Stimulated activated CD4-positive, alpha-beta T cell treated with anti-CD3 and anti-CD28 coated beads, Interleukin-4, amount 100 ng/mL, for 24 hours (primary cell): Measurements from ENCODE around the gene ZDHHC3.

ENCODE experiments used
- DNase-seq: peaks from one replicate; pipeline ENCODE4 v3.0.0-alpha.2; 2020

ZDHHC3 gene, protein sequence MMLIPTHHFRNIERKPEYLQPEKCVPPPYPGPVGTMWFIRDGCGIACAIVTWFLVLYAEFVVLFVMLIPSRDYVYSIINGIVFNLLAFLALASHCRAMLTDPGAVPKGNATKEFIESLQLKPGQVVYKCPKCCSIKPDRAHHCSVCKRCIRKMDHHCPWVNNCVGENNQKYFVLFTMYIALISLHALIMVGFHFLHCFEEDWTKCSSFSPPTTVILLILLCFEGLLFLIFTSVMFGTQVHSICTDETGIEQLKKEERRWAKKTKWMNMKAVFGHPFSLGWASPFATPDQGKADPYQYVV

GRCh38 chr3:44976002-44976815 lies at the start of gene ZDHHC3, which contains the start of gene EXOSC7:
Gene ZDHHC3, minus strand, starts transcription at chr3:44976174. Its CDS starts 16,738 bp downstream, at chr3:44959436.
Gene EXOSC7, plus strand, starts transcription at chr3:44976244. Its CDS starts 34 bp downstream, at chr3:44976278.
- DNase-seq: peak; percentile 87

- DNase-seq: no peak
Observed at GRCh38 chr3:45024542-45025255, 48.7 kb upstream of the ZDHHC3 start.

DNA sequence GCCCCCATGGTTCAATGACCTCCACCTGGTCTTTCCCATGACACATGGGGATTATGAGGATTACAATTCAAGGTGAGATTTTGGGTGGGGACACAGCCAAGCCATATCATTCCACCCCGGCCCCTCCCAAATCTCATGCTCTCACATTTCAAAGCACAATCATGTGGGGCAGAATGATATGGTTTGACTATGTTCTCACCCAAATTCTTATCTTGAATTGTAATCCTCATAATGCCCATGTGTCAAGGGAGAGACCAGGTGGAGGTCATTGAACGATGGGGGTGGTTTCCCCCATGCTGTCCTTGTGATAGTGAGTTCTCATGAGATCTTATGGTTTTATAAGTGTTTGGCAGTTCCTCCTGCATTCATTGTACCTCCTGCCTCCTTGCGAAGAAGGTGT lies 47.7 kb upstream of the ZDHHC3 start:
- no peak for DNase-seq

DNA sequence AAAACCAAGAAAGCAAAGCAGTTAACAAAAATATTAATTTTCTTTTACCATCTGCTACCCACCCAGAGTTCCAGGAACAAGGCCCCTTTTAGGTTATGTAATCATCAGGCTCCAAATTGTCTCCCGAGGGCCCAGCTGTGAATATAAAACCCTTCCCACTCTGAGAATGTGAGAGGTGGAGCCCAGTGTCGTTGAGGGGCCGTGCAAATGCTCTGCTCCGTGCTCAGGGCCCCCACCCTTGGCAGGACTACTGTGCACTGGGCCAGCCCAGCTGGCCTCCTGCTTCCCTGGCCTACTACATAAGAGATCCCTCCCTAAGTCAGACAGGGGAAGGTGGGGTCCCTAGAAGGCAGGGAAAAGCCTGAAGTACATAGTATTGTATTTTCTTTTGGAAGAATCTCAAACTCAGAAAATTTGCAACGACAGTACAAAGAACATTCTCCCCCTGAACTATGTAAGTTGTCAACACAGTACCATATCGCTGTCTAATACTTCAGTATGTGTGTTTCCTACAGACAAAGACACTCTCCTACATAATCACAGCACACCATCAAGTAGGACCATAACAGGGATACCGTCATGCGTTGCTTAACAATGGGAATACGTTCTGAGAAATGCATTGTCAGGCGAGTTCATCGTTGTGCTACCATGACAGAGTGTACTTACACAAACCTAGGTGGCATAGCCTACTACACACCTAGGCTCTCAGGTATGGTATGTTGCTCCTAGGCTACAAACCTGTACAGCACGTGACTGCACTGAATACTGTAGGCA lies 45.7 kb upstream of the ZDHHC3 start:
- no peak for DNase-seq

DNA sequence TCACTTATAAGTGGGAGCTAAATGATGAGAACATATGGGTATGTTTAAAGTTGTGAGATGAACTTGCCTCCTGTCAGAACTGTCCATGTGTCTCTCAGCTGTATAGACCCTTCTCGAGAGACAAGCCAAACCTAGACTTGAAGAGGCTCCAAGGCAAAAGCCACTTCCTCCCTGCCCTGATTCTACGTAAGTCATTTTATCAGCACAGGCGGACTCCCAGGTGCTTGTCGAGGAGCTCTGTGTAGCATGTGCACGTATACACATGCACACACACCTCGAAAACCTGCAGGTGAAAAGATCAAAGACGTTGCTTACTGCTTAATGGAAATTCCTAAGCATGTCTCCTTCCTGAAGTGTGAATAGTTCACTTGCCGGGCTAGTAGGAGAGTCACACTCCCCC lies 44.6 kb upstream of the ZDHHC3 start:
- no peak for DNase-seq

DNA sequence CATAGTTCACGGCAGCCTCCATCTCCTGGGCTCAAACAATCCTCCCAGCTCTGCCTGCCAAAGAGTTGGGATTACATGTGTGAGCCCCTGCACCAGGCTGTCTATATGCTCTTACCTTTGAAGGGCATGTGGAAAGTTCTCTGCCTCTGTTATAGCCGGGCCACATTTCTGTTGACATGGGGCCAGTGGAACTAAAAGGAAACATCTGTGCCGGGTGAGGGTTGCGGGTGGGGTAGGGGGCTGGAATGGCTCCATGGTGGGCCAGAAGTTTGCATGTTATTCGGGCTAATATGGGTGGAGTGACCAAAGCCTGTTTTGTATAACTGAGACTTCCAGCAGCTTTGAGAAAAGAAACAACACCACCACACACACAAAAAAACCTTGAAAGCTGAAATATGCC lies 41.8 kb upstream of the ZDHHC3 start:
- DNase-seq: no peak

- DNase-seq: no peak
Observed at GRCh38 chr3:45016916-45017315, 40.9 kb upstream of the ZDHHC3 start.

- no peak for DNase-seq
Observed at GRCh38 chr3:45012577-45012976, 36.6 kb upstream of the ZDHHC3 start.

DNA sequence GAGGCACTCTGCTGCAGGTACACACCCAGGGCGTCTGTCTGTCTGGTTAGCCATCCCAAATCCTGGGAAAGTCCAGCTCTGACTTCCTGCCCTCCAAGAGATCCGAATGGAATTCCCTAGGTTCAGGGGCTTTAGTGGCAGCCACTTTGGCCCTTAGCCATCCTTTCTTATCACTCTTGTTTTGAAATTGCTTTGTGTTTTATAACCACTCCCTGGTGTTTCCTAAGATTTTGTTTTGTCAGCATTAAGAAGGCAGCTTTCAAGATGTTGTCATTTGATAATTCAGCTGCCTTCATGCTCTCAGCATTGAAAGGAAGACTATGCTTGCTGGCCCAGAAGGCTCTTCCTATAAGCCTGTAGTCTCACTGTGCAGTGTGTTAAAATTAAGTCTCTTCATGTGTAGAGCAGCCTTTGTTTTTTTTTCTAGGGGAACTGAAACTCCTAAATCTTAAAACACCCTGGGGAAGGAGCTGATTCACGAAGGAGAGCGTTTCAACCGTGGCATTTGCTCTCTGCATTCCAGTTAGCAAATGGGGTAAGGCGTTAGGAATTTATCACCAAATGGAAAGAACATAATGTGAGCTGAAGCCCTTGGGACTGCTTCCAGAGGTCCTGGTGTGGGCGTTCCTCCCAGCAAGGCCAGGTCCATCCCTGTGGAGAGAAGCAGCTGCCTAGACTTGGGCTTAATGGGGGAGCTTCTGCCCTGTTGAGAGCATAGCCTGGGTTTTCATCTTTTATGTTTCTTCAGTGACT lies 36.0 kb upstream of the ZDHHC3 start:
- no peak for DNase-seq

- DNase-seq: no peak
Observed at GRCh38 chr3:45010811-45011333, 34.9 kb upstream of the ZDHHC3 start.

- DNase-seq: no peak
Observed at GRCh38 chr3:45009868-45010267, 33.9 kb upstream of the ZDHHC3 start.

DNA sequence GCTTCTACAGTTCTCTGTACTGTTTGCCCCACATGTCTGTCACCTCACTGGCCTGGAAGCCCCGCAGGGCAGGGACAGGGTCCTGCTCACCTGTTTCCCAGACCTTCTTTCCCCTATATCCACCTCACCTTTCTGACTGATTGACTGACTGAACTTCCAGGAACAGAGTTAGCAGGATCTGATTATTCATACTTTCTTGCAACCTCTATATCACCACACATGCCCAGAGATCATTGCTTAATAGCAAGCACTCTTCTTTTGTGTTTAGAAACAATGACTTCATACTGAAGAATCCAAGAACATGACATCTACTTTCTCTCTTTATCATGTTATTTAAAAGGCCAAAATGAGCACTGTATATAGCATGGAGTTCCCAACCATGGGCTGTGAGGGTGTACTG lies 32.1 kb upstream of the ZDHHC3 start:
- DNase-seq: no peak

GRCh38 chr3:45007091-45007490 lies 31.1 kb upstream of the ZDHHC3 start:
- no peak for DNase-seq

DNA sequence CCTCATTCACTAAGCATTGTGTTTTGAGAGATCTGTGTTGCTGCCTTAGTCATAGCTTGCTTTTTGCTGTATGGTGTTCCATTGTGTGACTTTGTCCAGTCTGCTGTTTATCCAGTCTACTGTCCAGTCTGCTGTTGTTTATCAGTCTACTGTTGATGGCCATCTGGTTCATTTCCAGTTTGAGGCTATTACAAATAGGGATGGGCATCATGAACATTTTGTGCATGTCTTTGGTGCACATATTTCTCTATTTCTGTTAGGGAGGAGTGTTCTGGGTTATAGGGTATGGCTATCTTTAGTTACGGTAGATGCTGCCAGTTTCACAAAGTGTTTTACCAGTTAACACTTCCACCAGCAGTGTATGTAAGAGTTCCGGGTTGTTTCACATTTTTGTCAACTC lies 27.9 kb upstream of the ZDHHC3 start:
- no peak for DNase-seq

DNA sequence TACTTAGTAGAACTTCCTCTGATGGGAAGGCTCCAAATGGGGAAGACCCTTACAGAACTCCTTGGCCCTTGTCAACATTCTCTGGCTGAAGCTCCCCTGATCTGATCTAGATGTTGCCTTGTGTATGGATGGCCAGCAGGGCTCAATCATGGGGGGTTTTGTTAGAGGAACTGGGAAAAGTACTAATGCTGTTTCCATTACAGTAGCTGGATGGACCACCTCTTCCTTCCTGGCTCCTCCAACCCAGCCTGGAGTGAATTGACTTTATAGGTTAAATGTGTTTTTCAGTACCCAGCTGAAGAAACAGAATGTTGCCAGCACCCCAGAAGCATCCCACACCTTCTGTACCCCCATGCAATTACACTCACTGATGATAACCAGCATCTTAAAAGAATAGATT lies 27.4 kb upstream of the ZDHHC3 start:
- no peak for DNase-seq

DNA sequence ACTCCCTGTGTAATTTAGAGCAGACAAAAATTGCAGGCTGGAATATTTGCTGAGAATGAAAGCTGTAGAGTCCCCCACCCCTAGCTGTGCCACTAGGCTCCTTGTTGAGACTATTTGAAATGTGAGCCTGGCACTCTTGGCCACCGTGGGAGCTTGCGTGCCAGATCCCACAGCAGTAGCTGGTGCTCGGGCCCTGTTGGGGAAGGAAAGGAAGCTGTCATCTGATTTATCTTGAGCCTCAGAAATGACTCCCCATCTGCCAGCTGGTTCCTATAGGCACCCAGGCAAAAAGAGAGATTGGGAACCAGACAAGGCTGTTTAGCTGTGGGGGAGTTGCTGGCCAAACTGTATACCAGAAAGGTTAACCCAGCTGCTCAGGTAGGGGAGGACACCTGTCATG lies 26.7 kb upstream of the ZDHHC3 start:
- DNase-seq: no peak

- no peak for DNase-seq
Observed at GRCh38 chr3:45002139-45002660, 26.2 kb upstream of the ZDHHC3 start.

- no peak for DNase-seq
Observed at GRCh38 chr3:45001738-45002137, 25.8 kb upstream of the ZDHHC3 start.

- DNase-seq: no peak
Observed at GRCh38 chr3:45000823-45001222, 24.8 kb upstream of the ZDHHC3 start.

DNA sequence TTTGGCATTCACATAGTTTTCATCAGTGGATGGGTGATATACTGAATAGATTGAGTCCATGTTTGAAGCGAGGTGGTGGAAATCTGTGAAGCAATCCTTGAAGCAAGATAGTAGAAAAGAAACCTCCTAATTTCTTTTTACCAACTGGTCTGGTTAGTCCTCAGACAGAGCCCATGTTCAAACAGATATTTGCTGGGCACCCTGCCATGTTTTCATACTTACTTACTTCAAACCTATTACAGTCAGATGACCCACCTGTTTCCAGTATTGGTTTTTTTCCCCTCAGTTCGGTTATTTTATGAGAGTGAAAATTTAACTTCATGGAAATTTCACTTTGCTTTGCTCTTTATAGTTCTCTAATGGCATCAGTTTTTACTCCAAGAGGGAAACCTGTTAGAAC lies 23.8 kb upstream of the ZDHHC3 start:
- DNase-seq: no peak

- DNase-seq: no peak
Observed at GRCh38 chr3:44996556-44996969, 20.6 kb upstream of the ZDHHC3 start.
